SH-SY5Y (cell line): Measurements from ENCODE around the gene CCNY.

ENCODE experiments used
- GATA2 ChIP-seq: IDR thresholded peaks from 2 replicates; pipeline ENCODE4 v1.6.1; 2011; ENCODE audit warnings: mild to moderate bottlenecking, low read depth, low read length
- GATA3 ChIP-seq: IDR thresholded peaks from 2 replicates; pipeline ENCODE4 v1.6.1; 2011; ENCODE audit warnings: low read depth, mild to moderate bottlenecking, low read length, moderate library complexity

The CCNY gene

GRCh38 chr10:35336084-35336831, at the start of gene CCNY:
TSS of gene CCNY (plus strand) at chr10:35336509. CDS start at chr10:35337054, 545 bp downstream.
- TF ChIP-seq GATA2 (no peak), GATA3 (no peak)

- TF ChIP-seq GATA3: no peak
- no peak for TF ChIP-seq GATA2
Measured at GRCh38 chr10:35289198-35289597, 47.1 kb upstream of the CCNY start.

- no peak for TF ChIP-seq GATA2
- no peak for TF ChIP-seq GATA3
Measured at GRCh38 chr10:35294506-35294905, 41.8 kb upstream of the CCNY start.

DNA sequence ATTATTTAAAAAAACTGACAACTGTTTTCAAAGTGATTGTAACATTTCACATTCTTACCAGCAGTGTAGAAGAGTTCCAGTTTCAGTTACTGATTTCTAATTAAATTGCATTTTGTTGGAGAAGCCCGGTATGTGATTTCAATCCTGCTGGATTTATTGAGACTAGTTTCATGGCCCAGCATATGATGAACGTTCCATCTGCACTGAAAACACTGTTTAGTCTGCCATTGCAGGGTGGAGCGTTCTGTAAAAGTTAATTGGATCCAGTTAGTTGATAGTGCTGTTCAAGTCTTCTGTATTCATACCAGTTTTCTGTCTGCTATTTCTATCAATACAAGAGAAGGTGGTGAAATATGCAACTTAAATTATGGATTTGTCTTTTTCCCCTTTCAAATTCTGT, 37.3 kb upstream of the CCNY start:
- TF ChIP-seq GATA3 (no peak), GATA2 (no peak)

DNA sequence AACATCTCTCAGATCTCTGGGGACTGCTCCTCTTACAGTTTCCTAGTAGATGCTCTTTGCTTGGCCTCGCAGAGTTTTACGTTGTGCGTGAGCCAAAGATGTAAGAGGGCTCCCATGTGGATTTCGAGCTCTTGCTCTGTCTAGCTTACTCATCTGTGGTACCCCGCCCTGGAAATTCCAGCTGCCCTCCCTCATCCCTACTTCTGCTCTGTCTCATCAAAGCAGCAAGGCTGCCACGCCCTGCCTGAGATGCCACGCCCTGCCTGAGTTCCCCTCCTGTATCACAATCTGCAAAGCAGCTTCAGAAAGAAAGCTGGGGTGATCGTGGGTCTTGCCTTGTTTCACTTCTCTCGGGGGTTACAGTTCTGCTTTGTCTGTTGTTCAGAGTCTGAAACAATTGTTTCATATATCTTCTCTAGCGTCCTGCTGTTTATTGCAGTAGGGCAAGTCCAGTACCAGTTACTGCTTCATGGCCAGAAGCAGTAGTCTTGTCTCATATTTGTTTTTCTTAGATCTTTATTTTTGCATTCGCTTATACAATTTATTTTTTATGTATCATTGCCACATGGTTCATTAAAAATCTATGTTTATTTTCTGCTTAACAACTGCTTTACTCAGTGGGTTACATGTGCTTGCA, 36.1 kb upstream of the CCNY start:
- no peak for TF ChIP-seq GATA3
- no peak for TF ChIP-seq GATA2

GRCh38 chr10:35304649-35305048, 31.7 kb upstream of the CCNY start:
- no peak for TF ChIP-seq GATA3
- no peak for TF ChIP-seq GATA2

- TF ChIP-seq GATA2 (peak; percentile 81), GATA3 (no peak)
Measured at GRCh38 chr10:35306852-35307251, 29.5 kb upstream of the CCNY start.

DNA sequence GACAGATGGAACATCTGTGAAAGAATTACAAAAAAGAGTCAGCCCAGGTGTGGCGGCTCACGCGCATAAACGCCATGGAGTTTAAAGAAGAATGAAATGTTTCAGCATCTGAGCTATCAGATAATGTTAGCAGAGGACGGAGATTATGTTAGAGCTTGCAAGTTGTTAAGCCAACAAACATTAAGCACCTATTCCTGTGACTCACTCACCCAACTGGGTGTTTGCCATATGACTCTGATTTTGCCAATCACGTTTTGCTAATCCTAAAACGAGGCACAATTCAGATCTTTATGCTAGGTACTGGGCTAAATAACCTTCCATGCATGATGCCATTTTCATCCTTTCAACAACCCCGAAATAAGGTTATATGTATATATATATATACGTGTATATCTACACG, 29.0 kb upstream of the CCNY start:
- TF ChIP-seq GATA3: no peak
- TF ChIP-seq GATA2: no peak

GRCh38 chr10:35308809-35309208, 27.5 kb upstream of the CCNY start:
- TF ChIP-seq GATA3 (no peak), GATA2 (no peak)

DNA sequence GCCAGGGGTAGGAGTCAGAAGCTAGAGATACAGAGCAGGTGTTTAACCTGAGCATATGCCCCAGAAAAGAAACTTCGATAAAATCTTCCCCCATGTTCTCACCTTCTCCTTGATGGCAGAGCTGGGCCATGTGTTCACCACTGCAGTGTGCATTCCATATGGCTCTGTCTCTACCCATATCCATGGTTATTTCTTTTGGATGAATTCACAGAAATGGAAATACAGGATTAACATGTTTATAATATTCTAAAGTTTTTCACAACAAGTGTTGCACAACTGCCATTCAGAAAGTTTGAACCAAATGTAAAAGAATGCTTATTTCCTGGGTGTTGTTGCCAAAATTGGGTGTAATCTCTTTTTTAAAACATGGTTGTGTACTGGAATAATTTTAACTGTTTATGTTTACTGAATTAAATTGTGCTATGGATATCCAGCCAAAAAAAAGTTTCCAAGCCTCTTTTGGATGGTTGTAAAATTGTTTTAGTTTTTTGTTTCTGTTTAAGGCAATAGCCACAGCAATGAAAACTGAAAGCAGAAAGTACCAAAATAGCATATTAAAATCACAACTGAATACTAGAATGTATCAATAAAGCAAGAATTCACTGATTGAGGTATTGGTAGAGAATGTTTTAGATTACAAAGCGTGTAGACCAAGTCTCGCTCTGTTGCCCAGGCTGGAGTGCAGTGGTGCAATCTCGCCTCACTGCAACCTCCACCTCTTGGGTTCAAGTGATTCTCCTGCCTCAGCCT, 19.9 kb upstream of the CCNY start:
- TF ChIP-seq GATA2 (no peak), GATA3 (no peak)

DNA sequence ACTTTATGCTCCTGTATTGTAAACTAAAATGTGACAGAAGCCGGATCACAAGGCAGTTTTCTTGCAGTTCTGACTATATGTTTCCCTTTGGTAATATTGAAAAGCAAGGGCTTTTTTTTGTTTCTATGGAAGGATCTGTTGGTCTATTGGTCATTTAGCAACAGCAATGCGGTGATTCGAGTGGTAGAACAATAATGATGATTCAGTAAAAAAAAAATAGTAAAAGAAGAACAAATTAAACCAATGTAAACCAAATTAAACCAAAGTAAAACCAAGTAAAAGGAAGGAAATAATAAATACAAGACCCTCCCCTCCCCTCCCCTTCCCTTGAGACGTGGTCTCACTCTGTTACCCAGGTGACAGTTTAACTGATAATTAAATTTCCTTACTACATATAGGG, 17.8 kb upstream of the CCNY start:
- TF ChIP-seq GATA2: no peak
- TF ChIP-seq GATA3: no peak

DNA sequence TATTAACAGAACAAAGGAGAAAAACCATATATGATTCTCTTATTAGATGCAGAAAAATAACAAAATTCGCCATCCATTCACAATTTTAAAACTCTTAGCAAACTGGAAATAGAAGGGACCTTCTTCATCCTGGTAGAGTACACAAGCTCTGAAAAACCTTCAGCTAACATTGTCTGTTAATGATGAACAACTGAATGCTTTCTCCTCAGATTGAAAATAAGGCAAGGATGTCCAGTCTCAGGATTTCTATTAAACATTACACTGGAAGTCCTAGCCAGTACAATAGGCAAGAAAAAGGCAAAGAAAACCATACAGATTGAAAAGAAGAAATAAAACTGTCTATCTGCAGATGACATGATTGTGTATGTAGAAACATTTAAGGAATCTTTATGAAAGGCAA, 16.0 kb upstream of the CCNY start:
- TF ChIP-seq GATA2 (no peak), GATA3 (no peak)

GRCh38 chr10:35322636-35323035, 13.7 kb upstream of the CCNY start:
- TF ChIP-seq GATA3: no peak
- no peak for TF ChIP-seq GATA2

DNA sequence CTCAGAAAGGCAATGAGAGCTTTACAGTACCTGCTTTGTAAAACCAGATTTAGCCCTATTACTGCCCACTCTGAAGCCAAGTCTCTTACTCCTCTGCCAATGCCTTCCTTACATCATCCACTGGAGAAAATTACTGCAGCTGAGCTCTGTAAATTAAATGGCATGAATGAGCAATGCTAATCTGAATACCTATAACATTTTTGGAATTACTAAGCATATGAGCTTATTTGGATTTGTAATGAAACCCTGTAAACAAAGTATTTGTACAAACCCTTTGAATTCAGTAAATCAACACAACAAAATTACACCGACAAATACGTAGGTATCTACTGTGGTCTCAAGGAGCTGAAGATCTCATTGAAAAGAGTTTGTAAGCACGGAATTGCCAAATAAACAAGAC, 12.1 kb upstream of the CCNY start:
- TF ChIP-seq GATA2 (no peak), GATA3 (no peak)
